ENCODE data around the gene ALG9. TPM values are rescaled to one million over a fixed set of nuclear protein-coding genes. Genes with fewer than 3 reads are reported as not detected.
"Not testable (repeated sequence)": the region's sequence is repeated elsewhere in the genome, so short reads cannot be mapped to it uniquely, and the experiment has no call there.

ALG9 gene
- total RNA-seq, 2 donors from 2014 or later = 32.0 to 43.5 TPM

DNA sequence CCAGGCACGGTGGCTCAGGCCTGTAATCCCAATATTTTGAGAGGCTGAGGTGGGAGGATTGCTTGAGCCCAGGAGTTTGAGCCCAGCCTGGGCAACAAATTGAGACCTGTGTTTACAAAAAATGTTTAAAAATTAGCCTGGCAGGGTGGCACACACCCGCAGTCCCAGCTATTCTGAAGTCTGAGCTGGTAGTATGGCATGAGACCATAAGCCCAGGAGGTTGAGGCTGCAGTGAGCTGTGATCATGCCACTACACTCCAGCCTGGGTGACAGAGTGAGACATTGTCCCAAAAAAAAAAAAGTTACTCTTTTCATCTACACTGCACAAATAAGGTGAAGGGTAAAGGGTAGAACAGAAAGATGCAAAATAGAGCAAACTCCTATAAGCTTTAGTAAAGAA is 82.9 kb downstream of the ALG9 start:
- Mint-ChIP-seq H3K9me3 (no peaks in the 10 kb centered on the region), H3K27me3 (no peaks in the 10 kb centered on the region), H3K27ac (no peak overlapping the region), H3K4me3 (no peak overlapping the region), H3K36me3 (peaks cover 10% of the 10 kb centered on the region), H3K4me1 (ENCODE audit: low read depth in 2 of 2) (no peaks in the 10 kb centered on the region)
- ATAC-seq (no peak), DNase-seq (ENCODE audit: low spot score) (no peak)

DNA sequence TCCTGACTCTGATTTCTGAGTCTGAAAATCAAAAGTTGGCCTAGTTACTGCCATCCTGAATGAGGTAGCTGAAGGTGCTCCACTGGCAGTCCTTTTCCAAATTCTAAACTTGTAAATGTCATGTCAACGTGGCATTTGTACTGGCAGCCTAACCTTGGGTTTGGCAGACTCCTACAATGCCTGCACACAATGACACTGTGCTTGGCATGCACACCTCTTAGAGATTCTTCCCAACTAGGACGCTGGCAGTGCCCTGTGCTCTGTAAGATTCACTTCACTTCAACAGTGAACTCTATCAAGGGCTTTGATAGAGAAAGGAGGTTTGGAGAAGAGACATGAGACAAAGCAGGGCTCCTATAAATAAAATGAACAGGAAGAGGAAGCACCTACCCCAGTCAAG is 83.3 kb downstream of the ALG9 start:
- H3K36me3 Mint-ChIP-seq = peaks cover 10% of the 10 kb centered on the region
- H3K9me3 Mint-ChIP-seq = no peaks in the 10 kb centered on the region
- ATAC-seq (no peak), DNase-seq (ENCODE audit: low spot score) (no peak)
- no peak overlapping the region for H3K27ac Mint-ChIP-seq
- H3K27me3 Mint-ChIP-seq = no peaks in the 10 kb centered on the region
- no peaks in the 10 kb centered on the region for H3K4me1 Mint-ChIP-seq (ENCODE audit: low read depth in 2 of 2)
- H3K4me3 Mint-ChIP-seq = no peak overlapping the region

DNA sequence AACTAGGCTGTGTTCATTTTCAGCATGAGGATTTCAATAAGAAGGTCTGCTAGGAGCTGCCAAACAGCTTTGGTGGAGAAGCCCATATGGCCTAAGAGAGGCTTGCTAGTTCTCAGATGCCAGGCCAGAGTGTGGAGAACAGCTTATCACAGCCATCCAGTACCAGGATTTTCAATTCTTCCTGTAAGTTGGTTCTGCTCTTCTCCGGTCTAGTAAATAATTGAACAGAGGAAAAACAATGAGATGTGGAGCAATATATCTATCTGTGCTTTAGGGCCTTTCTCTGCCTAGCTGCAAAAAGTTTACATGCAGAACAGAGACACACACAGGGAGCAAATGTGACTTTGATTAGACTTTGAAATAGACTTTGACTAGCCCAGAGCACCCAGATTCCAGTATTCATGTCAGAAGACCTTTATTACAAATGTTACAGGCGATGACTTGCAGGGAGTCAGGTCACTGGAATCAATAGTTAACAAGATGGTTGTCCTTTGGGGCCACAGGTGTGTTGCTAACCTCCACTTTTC is 85.4 kb downstream of the ALG9 start:
- Mint-ChIP-seq H3K9me3 (no peaks in the 10 kb centered on the region), H3K4me3 (no peak overlapping the region), H3K4me1 (ENCODE audit: low read depth in 2 of 2) (no peaks in the 10 kb centered on the region), H3K27ac (no peak overlapping the region), H3K36me3 (peaks cover 10% of the 10 kb centered on the region), H3K27me3 (no peaks in the 10 kb centered on the region)
- no peak for DNase-seq (ENCODE audit: low spot score)
- ATAC-seq = no peak

DNA sequence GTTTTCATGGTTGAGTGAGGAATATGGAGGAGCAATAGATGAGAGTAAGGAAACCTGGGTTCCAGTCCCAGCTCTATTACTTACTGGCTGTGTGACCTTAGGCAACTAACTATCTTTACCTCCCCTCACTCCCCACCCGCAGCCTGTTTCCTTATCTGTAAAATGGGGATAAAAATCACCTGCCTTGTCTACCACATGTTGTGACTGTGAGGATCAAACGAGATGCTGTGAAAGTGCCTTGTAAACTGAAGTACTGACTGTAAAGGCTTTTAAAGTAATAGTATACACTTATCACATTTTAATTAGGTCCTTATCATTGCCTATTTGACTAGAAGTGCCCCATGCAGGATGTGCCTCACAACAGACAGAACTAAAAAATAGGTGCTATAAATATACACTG is 86.3 kb downstream of the ALG9 start:
- Mint-ChIP-seq H3K9me3 (no peaks in the 10 kb centered on the region), H3K4me1 (ENCODE audit: low read depth in 2 of 2) (no peaks in the 10 kb centered on the region), H3K27me3 (no peaks in the 10 kb centered on the region), H3K4me3 (no peak overlapping the region), H3K27ac (no peak overlapping the region), H3K36me3 (peaks cover 10% of the 10 kb centered on the region)
- ATAC-seq (no peak), DNase-seq (ENCODE audit: low spot score) (no peak)

DNA sequence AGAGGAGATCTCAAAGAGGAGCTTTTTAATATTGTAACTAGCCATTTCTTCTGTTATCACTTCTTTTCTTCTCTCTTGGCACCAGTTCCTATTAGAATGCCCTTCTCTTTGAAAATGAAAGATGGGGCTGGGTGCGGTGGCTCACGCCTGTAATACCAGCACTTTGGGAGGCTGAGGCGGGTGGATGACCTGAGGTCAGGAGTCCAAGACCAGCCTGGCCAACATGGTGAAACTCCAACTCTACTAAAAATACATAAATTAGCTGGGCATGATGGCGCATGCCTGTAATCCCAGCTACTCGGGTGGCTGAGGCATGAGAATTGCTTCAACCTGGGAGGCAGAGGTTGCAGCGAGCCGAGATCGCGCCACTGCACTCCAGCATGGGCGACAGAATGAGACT is 87.1 kb downstream of the ALG9 start:
- H3K4me1 Mint-ChIP-seq (ENCODE audit: low read depth in 2 of 2); ATAC-seq; H3K27me3 Mint-ChIP-seq; H3K9me3 Mint-ChIP-seq; H3K4me3 Mint-ChIP-seq; H3K27ac Mint-ChIP-seq; DNase-seq (ENCODE audit: low spot score): not testable (repeated sequence)
- peaks cover 10% of the 10 kb centered on the region for H3K36me3 Mint-ChIP-seq

DNA sequence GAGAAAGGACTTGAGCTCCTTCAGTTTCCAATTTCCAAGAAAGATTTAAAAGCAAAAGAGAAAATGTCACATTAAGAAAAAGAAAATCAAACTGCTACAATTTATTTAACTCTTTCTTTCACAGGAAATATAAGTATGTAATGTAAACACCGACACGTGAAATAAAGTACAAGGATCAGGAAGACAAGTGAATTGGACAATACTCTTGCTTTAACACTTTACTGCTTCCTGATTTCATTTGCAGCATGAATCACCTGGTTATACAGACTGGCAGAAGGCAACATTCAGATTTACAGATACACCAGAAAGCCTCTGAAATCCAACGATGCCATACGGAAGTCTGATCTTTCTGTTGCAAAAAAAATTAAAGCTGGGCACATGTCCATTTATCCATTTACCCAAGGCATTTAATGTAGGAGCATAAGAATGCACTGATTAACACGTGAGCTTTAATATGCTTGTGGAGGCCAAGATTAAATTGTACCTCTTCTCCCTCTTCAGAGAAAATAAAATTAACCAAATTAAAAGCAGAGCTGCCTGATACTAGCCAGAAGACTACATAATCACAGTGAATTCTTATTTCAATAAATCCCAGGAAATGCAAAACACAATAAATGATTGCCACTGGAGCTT is 89.2 kb downstream of the ALG9 start:
- Mint-ChIP-seq H3K27ac (no peak overlapping the region), H3K4me1 (ENCODE audit: low read depth in 2 of 2) (no peaks in the 10 kb centered on the region), H3K4me3 (no peak overlapping the region), H3K36me3 (peaks cover 10% of the 10 kb centered on the region), H3K27me3 (no peaks in the 10 kb centered on the region), H3K9me3 (no peaks in the 10 kb centered on the region)
- DNase-seq (ENCODE audit: low spot score) (no peak), ATAC-seq (no peak)

DNA sequence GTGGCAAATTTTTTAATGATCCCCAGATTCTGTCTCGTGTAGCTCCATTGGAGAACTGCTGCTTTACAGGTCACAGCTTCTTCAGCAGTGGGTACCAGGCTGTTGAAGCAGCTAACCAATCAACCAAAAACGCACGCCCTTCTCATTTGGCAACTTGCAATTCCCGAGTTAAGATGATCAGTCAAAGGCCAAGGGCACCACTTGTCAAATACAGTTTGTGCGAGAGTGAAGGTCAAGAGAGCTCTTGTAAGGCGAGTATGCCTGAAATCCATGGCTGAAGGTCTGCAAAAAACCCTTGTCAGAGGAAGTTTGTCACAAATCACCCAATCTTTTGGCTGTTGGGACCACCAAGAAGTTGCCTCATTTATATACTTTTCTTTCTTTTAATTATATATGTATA is 92.3 kb downstream of the ALG9 start:
- no peaks in the 10 kb centered on the region for H3K27me3 Mint-ChIP-seq
- ATAC-seq = no peak
- no peaks in the 10 kb centered on the region for H3K36me3 Mint-ChIP-seq

DNA sequence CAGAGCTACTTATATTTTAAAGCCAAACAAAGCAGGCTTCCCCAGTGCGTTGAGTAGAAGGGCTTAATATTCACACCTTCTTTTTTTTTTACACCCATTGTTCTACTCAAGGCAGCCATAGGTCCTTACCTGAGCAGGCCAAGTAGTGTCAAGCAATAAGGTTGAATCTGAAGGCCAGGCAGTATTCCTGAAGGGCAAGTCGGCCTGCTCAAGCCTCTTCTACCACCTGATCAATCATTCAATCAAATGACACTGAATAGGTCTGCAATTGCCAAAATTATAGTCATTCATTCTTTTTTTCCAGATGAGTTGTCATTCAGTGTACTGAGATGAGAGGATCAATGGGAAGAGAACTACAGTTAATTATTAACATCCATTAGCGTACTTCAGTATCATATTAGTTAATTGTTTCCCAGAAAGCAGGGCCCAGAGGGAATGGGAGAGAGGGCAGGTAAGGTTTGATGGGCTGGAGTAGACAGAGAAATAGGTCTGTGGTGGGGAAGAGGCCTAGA is 93.3 kb downstream of the ALG9 start:
- Mint-ChIP-seq H3K4me3 (no peak overlapping the region), H3K27ac (no peak overlapping the region), H3K4me1 (ENCODE audit: low read depth in 2 of 2) (no peaks in the 10 kb centered on the region), H3K36me3 (no peaks in the 10 kb centered on the region), H3K9me3 (no peaks in the 10 kb centered on the region), H3K27me3 (no peaks in the 10 kb centered on the region)
- ATAC-seq = no peak
- no peak for DNase-seq (ENCODE audit: low spot score)

More for the DNA sequence above, 92.3 kb downstream of the ALG9 start:
- no peak for DNase-seq (ENCODE audit: low spot score)
- H3K4me1 Mint-ChIP-seq (ENCODE audit: low read depth in 2 of 2) = no peaks in the 10 kb centered on the region
- no peak overlapping the region for H3K27ac Mint-ChIP-seq
- no peaks in the 10 kb centered on the region for H3K9me3 Mint-ChIP-seq
- H3K4me3 Mint-ChIP-seq = no peak overlapping the region

DNA sequence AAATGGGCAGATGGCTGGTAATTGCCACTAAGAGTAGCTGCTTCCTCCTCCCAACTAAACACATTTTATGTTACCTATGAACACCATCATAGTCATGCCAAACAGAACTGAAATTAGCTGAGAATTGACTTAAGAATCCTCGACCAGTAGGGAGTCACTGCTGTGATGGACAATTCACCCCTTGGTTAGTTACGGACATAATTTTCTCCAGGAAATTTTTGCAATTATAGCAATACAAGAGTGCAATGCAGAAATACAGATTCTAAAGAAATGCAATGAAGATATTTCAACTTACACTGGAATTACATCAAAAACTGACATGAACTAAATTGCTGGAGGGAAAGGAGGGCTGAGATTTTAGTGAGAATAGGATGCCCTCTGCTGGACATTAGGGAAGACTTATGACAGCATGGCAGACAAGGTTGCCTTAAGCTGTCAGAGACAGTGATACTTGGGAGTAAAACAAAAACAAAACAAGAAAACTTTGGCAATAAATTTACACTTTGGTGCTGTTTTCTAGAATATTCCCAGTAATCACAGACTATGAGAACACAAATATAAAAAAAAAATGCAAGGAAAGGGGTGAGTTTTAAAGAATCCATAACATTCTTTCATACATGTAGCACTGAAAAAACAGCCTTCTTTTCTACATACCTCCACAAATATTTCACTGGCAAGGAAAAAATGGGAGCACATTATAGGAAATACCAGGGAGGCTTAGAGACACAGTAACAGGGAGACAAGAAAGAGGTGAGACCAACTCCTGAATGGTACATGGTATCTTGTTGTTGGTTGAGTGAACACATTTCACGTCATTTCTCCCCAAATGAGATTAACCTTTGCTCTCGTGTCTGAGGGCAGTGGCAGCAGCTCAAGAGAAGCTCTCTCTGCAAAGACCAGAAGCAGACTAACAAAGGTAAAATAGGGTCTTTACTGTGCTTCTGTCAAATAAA is 94.0 kb downstream of the ALG9 start:
- no peak for DNase-seq (ENCODE audit: low spot score)
- Mint-ChIP-seq H3K27ac (no peak overlapping the region), H3K9me3 (no peaks in the 10 kb centered on the region), H3K36me3 (no peaks in the 10 kb centered on the region), H3K27me3 (no peaks in the 10 kb centered on the region), H3K4me1 (ENCODE audit: low read depth in 2 of 2) (no peaks in the 10 kb centered on the region), H3K4me3 (no peak overlapping the region)
- peak; percentile 70 to 79 for ATAC-seq

DNA sequence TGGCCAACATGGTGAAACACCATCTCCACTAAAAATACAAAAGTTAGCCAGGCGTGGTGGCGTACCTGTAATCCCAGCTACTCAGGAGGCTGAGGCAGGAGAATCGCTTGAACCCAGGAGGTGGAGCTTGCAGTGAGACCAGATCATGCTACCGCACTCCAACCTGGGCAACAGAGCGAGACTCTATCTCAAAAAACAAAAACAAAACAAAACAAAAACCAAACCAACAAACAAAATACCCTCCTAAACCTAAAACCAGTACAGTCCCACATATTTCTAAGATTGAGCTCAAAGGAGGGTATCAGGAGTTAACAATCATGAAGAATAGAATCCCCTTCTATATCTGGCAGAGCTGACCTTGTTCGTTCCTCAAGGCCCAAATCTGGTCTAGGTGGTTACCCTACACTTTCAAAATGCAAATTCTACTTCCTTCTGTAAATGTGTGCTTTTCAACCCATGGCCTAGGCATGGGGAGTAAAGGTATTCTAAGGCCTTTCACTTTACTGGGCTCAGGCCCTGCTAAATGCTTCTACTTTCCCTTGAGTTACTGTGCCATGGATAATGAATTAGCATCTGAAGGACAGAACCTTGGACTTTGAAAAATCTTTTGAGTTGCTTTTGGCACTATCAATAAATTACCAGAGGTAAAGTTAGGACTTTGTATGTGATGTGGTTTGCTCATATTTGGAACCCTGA is 94.8 kb downstream of the ALG9 start:
- Mint-ChIP-seq H3K9me3 (no peaks in the 10 kb centered on the region), H3K27me3 (no peaks in the 10 kb centered on the region), H3K4me1 (ENCODE audit: low read depth in 2 of 2) (no peaks in the 10 kb centered on the region), H3K36me3 (no peaks in the 10 kb centered on the region), H3K4me3 (no peak overlapping the region), H3K27ac (no peak overlapping the region)
- no peak for DNase-seq (ENCODE audit: low spot score)
- ATAC-seq = no peak

DNA sequence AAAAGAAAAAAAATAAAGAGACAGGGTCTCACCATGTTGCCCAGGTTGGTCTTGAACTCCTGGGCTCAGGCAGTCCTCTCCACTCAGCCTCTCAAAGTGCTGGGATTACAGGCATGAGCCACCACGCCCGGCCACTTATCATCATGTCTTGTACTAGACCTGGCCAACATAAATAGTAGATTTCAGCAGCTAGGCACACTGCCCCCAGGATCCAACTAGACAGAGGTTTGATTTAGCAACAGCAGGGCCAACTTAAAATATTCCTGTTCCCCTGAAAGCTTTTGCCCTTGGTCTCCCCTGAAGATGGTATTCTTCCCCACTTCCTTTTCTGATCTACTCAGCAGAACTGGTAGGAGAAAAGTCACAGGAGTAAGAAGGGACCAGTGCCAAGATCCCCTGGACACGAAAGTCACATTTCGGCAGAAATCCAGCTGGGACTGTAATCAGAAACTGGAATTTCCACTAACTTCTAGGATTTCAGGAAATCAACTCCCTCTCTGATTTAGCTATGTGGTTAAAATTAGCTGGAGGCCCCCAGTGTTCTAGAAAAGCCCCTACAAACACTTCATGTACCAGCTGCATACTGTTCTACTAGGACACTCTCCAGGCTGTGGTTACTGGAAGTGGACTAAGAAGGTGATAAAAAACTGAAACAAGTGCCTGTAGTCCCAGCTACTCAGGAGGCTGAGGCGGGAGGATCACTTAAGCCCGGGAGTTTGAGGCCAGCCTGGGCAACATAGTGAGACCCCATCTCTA is 96.2 kb downstream of the ALG9 start:
- Mint-ChIP-seq H3K4me1 (ENCODE audit: low read depth in 2 of 2) (no peaks in the 10 kb centered on the region), H3K27me3 (no peaks in the 10 kb centered on the region), H3K4me3 (no peak overlapping the region), H3K9me3 (no peaks in the 10 kb centered on the region), H3K36me3 (no peaks in the 10 kb centered on the region), H3K27ac (no peak overlapping the region)
- no peak for DNase-seq (ENCODE audit: low spot score)
- no peak for ATAC-seq

DNA sequence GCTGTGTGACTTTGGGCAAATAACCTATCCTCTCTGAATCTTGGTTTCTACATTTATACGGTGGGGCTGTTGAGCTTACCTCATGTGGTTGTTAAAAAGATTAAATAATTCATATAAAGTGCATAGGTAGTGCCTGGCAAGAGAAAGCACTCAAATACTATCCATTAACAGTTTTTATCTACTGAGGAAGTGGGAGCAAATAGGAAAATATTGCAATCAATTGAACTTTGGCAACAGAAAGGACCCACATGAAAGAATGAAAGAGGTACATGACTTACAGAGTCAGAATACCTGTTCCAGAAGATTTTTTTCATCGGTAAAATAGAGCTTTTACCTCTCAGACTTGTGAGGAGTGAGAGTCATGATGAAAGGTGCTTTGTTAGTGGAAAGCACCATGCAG is 98.8 kb downstream of the ALG9 start:
- H3K4me3 Mint-ChIP-seq = no peak overlapping the region
- no peak overlapping the region for H3K27ac Mint-ChIP-seq
- ATAC-seq = no peak
- no peaks in the 10 kb centered on the region for H3K9me3 Mint-ChIP-seq
- DNase-seq (ENCODE audit: low spot score) = no peak
- H3K27me3 Mint-ChIP-seq = no peaks in the 10 kb centered on the region
- H3K4me1 Mint-ChIP-seq (ENCODE audit: low read depth in 2 of 2) = no peaks in the 10 kb centered on the region
- H3K36me3 Mint-ChIP-seq = no peaks in the 10 kb centered on the region

DNA sequence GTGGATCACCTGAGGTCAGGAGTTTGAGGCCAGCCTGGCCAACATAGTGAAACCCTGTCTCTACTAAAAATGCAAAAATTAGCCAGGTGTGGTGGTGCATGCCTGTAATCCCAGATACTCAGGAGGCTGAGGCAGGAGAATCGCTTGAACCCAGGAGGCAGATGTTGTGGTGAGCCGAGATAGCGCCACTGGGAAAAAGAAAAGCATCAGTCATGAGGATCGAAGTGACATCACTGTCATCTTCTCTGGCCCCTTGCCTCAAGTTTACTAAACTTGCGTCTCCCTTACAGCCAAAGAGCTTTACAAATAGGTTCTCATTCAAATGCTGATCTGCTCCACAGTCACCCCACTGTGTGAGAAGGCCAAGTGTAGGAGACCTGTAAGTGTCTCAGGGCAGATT is 100.2 kb downstream of the ALG9 start:
- H3K36me3 Mint-ChIP-seq; H3K27ac Mint-ChIP-seq; H3K4me1 Mint-ChIP-seq (ENCODE audit: low read depth in 2 of 2); H3K9me3 Mint-ChIP-seq; H3K27me3 Mint-ChIP-seq; ATAC-seq; DNase-seq (ENCODE audit: low spot score); H3K4me3 Mint-ChIP-seq: not testable (repeated sequence)

All from natural killer cell treated with Interleukin-12 subunit alpha and Interleukin-12 subunit beta and Interleukin-15 and Interleukin-18, amount 100 ng/mL, for 72 hours (primary cell).